ENCODE results near the gene FSD2. TPM values are rescaled to one million over a fixed set of nuclear protein-coding genes. Genes with fewer than 3 reads are reported as not detected.

The FSD2 gene
- total and polyA plus RNA-seq, 2 of the 8 experiments (the other 6 are each of a cell fraction or from before 2014, with no cell fraction given) = 0.02 TPM; not detected in 1

DNA sequence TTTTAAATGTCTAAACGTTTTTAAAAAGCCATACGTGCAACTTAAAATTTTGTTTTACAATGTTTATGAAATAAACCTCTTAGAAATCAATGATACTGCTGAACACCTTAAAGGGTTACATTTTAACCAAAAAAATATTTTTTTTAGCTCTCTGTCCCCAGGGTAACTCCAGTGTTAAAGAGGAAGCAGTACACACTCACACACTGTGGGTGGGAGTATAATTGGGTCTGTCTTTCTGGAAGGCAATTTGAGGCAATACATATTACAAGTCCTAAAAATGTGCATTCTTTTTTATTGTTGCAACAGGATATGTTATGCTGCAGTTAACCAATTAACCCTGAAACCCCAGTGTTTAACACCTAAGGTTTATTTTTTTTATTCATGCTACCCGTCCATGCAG, 37.7 kb upstream of the FSD2 start:
- Histone ChIP-seq H4K8ac (ENCODE audit: extremely low read depth, insufficient read depth, low read length) (no peak overlapping the region), H3K9ac (replicated peaks in 1 of 4; ENCODE audit: extremely low read depth in 1 of 4, low read depth in 3 of 4, low read length in 3 of 4) (no peak overlapping the region), H3K4me2 (ENCODE audit: insufficient read depth in 1 of 2, low read depth in 2 of 2, low read length in 2 of 2) (no peak overlapping the region), H3K18ac (ENCODE audit: extremely low read depth, low read length) (no peak overlapping the region), H3K9me3 (ENCODE audit: insufficient read depth in 2 of 2, low read depth in 1 of 2, low read length in 1 of 2) (no peaks in the 10 kb centered on the region), H3K36me3 (ENCODE audit: control insufficient read depth in 2 of 4, insufficient read depth in 4 of 4, low read length in 3 of 4) (no peaks in the 10 kb centered on the region), H4K5ac (ENCODE audit: insufficient read length, low read depth, low read length) (no peak overlapping the region), H2BK20ac (ENCODE audit: low read length) (no peak overlapping the region), H3K4me3 (ENCODE audit: extremely low read depth in 1 of 4, insufficient read depth in 2 of 4, low read depth in 3 of 4, low read length in 4 of 4) (no peak overlapping the region), H3K23ac (ENCODE audit: insufficient read length) (no peak overlapping the region), H3K4ac (replicated peaks; ENCODE audit: insufficient read length, low read depth, low read length) (no peak overlapping the region), H3K14ac (ENCODE audit: insufficient read length) (no peak overlapping the region), H3K27ac (ENCODE audit: low read depth, low read length) (no peak overlapping the region), H4K91ac (replicated peaks; ENCODE audit: insufficient read length, low read length) (no peak overlapping the region), H2AK5ac (ENCODE audit: low read depth, low read length) (no peak overlapping the region), H3K23me2 (ENCODE audit: low read depth, low read length) (no peaks in the 10 kb centered on the region; the same call in 1 of the 2 replicates), H2BK12ac (ENCODE audit: low read depth, low read length) (no peak overlapping the region), H3K27me3 (replicated peaks in 1 of 4; ENCODE audit: control insufficient read depth in 3 of 4, extremely low read depth in 1 of 4, insufficient read depth in 3 of 4, low read length in 3 of 4) (no peaks in the 10 kb centered on the region), H3K79me2 (ENCODE audit: control insufficient read depth in 1 of 2, insufficient read depth in 2 of 2, low read length in 2 of 2) (no peaks in the 10 kb centered on the region), H3K79me1 (ENCODE audit: low read depth, low read length) (no peaks in the 10 kb centered on the region), H3K56ac (replicated peaks; ENCODE audit: insufficient read length, low read depth, low read length) (no peak overlapping the region), H2BK15ac (ENCODE audit: low read length) (no peak overlapping the region), H2AFZ (ENCODE audit: low read length) (no peak overlapping the region), H4K20me1 (replicated peaks in 1 of 2; ENCODE audit: control insufficient read depth in 1 of 2, insufficient read depth in 2 of 2, low read length in 2 of 2) (no peaks in the 10 kb centered on the region), H2BK5ac (ENCODE audit: low read depth, low read length) (no peak overlapping the region), H2BK120ac (replicated peaks; ENCODE audit: low read depth, low read length) (no peak overlapping the region), H3K4me1 (replicated peaks in 1 of 4; ENCODE audit: control insufficient read depth in 3 of 4, insufficient read depth in 4 of 4, low read length in 3 of 4) (no peaks in the 10 kb centered on the region; a peak in 1 of 7 replicates)
- TF ChIP-seq, protein P1, sequence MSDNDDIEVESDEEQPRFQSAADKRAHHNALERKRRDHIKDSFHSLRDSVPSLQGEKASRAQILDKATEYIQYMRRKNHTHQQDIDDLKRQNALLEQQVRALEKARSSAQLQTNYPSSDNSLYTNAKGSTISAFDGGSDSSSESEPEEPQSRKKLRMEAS (IDR thresholded peaks at IDR 0.05) = no peak
- no peak for TF ChIP-seq CTCF (IDR thresholded peaks at IDR 0.05; ENCODE audit: control extremely low read depth in 1 of 3, insufficient read depth in 1 of 3, low read depth in 1 of 3, low read length in 3 of 3)
- no peak for TF ChIP-seq EGR1 (IDR thresholded peaks at IDR 0.05; ENCODE audit: borderline replicate concordance, low read depth, low read length)
- no peak for TF ChIP-seq CHD1 (IDR thresholded peaks at IDR 0.05; ENCODE audit: low read depth, low read length)
- TF ChIP-seq JUND (IDR thresholded peaks at IDR 0.05; ENCODE audit: low read length) = no peak
- TF ChIP-seq CREB1 (IDR thresholded peaks at IDR 0.05) = no peak
- no peak for TF ChIP-seq HDAC6 (IDR thresholded peaks at IDR 0.05; ENCODE audit: low read depth, low read length)
- no peak for TF ChIP-seq TAF1 (IDR thresholded peaks at IDR 0.05; ENCODE audit: low read depth, low read length)
- TF ChIP-seq SUZ12 (IDR thresholded peaks at IDR 0.05; ENCODE audit: low read length) = no peak
- TF ChIP-seq NANOG (IDR thresholded peaks at IDR 0.05; ENCODE audit: insufficient read depth, low read depth, low read length, poor library complexity, severe bottlenecking) = no peak
- TF ChIP-seq KDM1A (IDR thresholded peaks at IDR 0.05; ENCODE audit: borderline replicate concordance, low read length) = no peak
- CTCF ChIA-PET (ENCODE audit: partially characterized antibody) = interaction anchor here (1.0 kb wide), 1 partner anchor 10 kb away, joined by 3 read pairs; no protein-coding TSS in a partner anchor
- DNase-seq (ENCODE audit: low read depth in 1 of 2, low spot score in 2 of 2) (no peak), FAIRE-seq (no peak)
- POLR2A ChIA-PET (ENCODE audit: partially characterized antibody) = interaction anchor here (1.0 kb wide), 1 partner anchor 79 kb away, joined by 4 read pairs; no protein-coding TSS in a partner anchor
- WGBS, 2 experiments (ENCODE audit: extremely low coverage in 1 of 2, insufficient coverage in 1 of 2, insufficient read length in 1 of 2, insufficient replicate concordance in 2 of 2, low coverage in 1 of 2, low lambda C conversion rate in 2 of 2, missing lambda C conversion rate in 1 of 2) = 85% methylated on average over 3 of the region's 3 CpGs; no CpG with 5 or more reads in 1 of the 2 experiments
